Measurements from ENCODE around the gene C3orf22. TPM values are rescaled to one million over a fixed set of nuclear protein-coding genes. Genes with fewer than 3 reads are reported as not detected.

Gene C3orf22
- polyA plus RNA-seq, 1 donor (not counting 4 experiments of a cell fraction or from before 2014, with no cell fraction given), result not detected

GRCh38 chr3:126554560-126555525 is 3.9 kb downstream of the C3orf22 start:
- Histone ChIP-seq H3K4me2 (ENCODE audit: control insufficient read depth, extremely low read depth, insufficient read depth, low read depth, low read length) (no peak overlapping the region), H3K9me3 (ENCODE audit: control insufficient read depth, low read depth, low read length) (no peaks in the 10 kb centered on the region), H3K4me3 (ENCODE audit: control insufficient read depth in 2 of 3, extremely low read depth in 1 of 3, insufficient read depth in 2 of 3, low read depth in 1 of 3, low read length in 3 of 3) (no peak overlapping the region), H3K79me2 (ENCODE audit: control insufficient read depth, insufficient read depth, low read length) (no peaks in the 10 kb centered on the region), H3K9ac (ENCODE audit: control insufficient read depth, extremely low read depth, insufficient read depth, low read length) (no peak overlapping the region), H3K9me1 (ENCODE audit: control insufficient read depth, extremely low read depth, insufficient read depth, low read length) (no peaks in the 10 kb centered on the region), H4K20me1 (ENCODE audit: control insufficient read depth, extremely low read depth, insufficient read depth, low read length) (no peaks in the 10 kb centered on the region), H3K27ac (ENCODE audit: control insufficient read depth, insufficient read depth, low read length) (no peak overlapping the region), H3K27me3 (ENCODE audit: control insufficient read depth, extremely low read depth, insufficient read depth, low read length) (peaks cover 8% of the 10 kb centered on the region), H2AFZ (ENCODE audit: control insufficient read depth, low read length) (no peak overlapping the region), H3K4me1 (ENCODE audit: control insufficient read depth, extremely low read depth, insufficient read depth, low read length) (no peaks in the 10 kb centered on the region), H3K36me3 (ENCODE audit: control insufficient read depth in 2 of 2, extremely low read depth in 1 of 2, insufficient read depth in 2 of 2, low read length in 2 of 2) (no peaks in the 10 kb centered on the region)
- dilution Hi-C loops (cut with MboI; ENCODE audit: extremely low pct_ligation_motif_present, low sequenced_read_pairs), result no loop called here
- FAIRE-seq, result no peak
- no peak for TF ChIP-seq EZH2 (IDR thresholded peaks at IDR 0.05; ENCODE audit: low read length)
- TF ChIP-seq, protein P1, sequence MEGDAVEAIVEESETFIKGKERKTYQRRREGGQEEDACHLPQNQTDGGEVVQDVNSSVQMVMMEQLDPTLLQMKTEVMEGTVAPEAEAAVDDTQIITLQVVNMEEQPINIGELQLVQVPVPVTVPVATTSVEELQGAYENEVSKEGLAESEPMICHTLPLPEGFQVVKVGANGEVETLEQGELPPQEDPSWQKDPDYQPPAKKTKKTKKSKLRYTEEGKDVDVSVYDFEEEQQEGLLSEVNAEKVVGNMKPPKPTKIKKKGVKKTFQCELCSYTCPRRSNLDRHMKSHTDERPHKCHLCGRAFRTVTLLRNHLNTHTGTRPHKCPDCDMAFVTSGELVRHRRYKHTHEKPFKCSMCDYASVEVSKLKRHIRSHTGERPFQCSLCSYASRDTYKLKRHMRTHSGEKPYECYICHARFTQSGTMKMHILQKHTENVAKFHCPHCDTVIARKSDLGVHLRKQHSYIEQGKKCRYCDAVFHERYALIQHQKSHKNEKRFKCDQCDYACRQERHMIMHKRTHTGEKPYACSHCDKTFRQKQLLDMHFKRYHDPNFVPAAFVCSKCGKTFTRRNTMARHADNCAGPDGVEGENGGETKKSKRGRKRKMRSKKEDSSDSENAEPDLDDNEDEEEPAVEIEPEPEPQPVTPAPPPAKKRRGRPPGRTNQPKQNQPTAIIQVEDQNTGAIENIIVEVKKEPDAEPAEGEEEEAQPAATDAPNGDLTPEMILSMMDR (optimal IDR thresholded peaks at IDR 0.05 in 1 of 3, IDR thresholded peaks at IDR 0.05 in 1 of 3, conservative IDR thresholded peaks at IDR 0.05 in 1 of 3; ENCODE audit: extremely low read depth in 1 of 3, insufficient read depth in 2 of 3, low read length in 3 of 3), result no peak
- DNase-seq (ENCODE audit: low read depth, low spot score), result no peak

DNA sequence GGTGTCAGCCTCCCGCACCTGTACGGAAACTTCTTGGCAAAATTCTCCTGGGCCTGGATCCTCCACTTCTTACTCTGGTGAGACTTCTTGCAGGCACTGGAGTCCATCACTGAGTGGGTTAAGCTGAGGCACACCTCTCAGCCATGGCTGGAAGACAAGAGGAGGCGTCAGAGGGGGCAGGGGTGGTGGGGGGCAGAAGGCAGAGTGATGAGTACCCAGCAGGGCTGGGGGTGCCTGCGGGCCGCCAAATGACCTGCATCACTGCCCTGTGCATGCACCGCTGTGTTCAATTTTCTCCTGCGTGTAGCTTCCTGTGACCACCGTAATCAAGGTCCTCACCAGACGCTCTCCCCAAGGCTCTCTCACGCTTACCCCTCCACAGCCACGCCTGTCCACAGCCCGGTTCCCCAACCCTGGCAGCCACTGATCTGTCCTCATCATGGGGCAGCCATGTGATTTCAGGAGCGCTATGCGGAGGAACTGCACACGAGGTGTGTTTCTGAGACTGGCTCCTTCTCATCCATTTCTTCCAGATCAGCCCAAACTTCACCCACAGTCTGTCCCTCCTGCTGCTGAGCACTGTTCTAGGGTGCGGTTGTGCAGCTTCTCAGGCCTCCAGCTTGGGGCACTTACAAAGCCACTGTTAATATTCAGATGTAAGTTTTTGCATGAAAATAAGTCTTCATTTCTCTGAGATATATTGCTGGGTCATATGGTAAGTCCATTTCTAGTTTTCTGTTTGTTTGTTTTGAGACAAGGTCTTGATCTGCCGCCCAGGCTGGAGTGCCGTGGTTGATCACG is 5.2 kb downstream of the C3orf22 start:
- dilution Hi-C loops (cut with MboI; ENCODE audit: extremely low pct_ligation_motif_present, low sequenced_read_pairs), result no loop called here
- Histone ChIP-seq H3K27ac (ENCODE audit: control insufficient read depth, insufficient read depth, low read length) (no peak overlapping the region), H3K9me3 (ENCODE audit: control insufficient read depth, low read depth, low read length) (no peaks in the 10 kb centered on the region), H3K9me1 (ENCODE audit: control insufficient read depth, extremely low read depth, insufficient read depth, low read length) (no peaks in the 10 kb centered on the region), H3K4me3 (ENCODE audit: control insufficient read depth in 2 of 3, extremely low read depth in 1 of 3, insufficient read depth in 2 of 3, low read depth in 1 of 3, low read length in 3 of 3) (no peak overlapping the region), H3K36me3 (ENCODE audit: control insufficient read depth in 2 of 2, extremely low read depth in 1 of 2, insufficient read depth in 2 of 2, low read length in 2 of 2) (no peaks in the 10 kb centered on the region), H2AFZ (ENCODE audit: control insufficient read depth, low read length) (no peak overlapping the region), H4K20me1 (ENCODE audit: control insufficient read depth, extremely low read depth, insufficient read depth, low read length) (no peaks in the 10 kb centered on the region), H3K27me3 (ENCODE audit: control insufficient read depth, extremely low read depth, insufficient read depth, low read length) (peaks cover 16% of the 10 kb centered on the region), H3K79me2 (ENCODE audit: control insufficient read depth, insufficient read depth, low read length) (no peaks in the 10 kb centered on the region), H3K9ac (ENCODE audit: control insufficient read depth, extremely low read depth, insufficient read depth, low read length) (no peak overlapping the region), H3K4me1 (ENCODE audit: control insufficient read depth, extremely low read depth, insufficient read depth, low read length) (no peaks in the 10 kb centered on the region), H3K4me2 (ENCODE audit: control insufficient read depth, extremely low read depth, insufficient read depth, low read depth, low read length) (no peak overlapping the region)
- FAIRE-seq (no peak), DNase-seq (ENCODE audit: low read depth, low spot score) (no peak)
- no peak for TF ChIP-seq EZH2 (IDR thresholded peaks at IDR 0.05; ENCODE audit: low read length)
- TF ChIP-seq, protein P1 (optimal IDR thresholded peaks at IDR 0.05 in 1 of 3, IDR thresholded peaks at IDR 0.05 in 1 of 3, conservative IDR thresholded peaks at IDR 0.05 in 1 of 3; ENCODE audit: extremely low read depth in 1 of 3, insufficient read depth in 2 of 3, low read length in 3 of 3), result no peak
